HepG2 (cell line): Measurements from ENCODE around the gene SLC25A19. TPM values are rescaled to one million over a fixed set of nuclear protein-coding genes. Genes with fewer than 3 reads are reported as not detected.

Experiments used
- FOXC1 ChIP-seq: sonication (generic); formaldehyde crosslinking; IDR thresholded peaks from 2 replicates; pipeline ENCODE4 v1.8.0; 2022; ENCODE audit warnings: mild to moderate bottlenecking, missing genetic modification reagents, borderline replicate concordance
- MTF1 ChIP-seq: sonication (generic); formaldehyde crosslinking; IDR thresholded peaks from 2 replicates; pipeline ENCODE4 v1.5.0; 2020; ENCODE audit warnings: missing genetic modification reagents
- NR2F2 ChIP-seq: IDR thresholded peaks from 2 replicates; pipeline ENCODE4 v1.6.1; 2012; ENCODE audit warnings: low read depth, inconsistent platforms, borderline replicate concordance
- SKI ChIP-seq: fragments of 450-650 bp; IDR thresholded peaks from one replicate; pipeline ENCODE4 v1.6.1; 2018; ENCODE audit warnings: mild to moderate bottlenecking; ENCODE audit not compliant: partially characterized antibody
- STAT5B ChIP-seq: sonication (generic); formaldehyde crosslinking; IDR thresholded peaks from 2 replicates; pipeline ENCODE4 v1.4.0; 2020; ENCODE audit warnings: missing genetic modification reagents
- TBX2 ChIP-seq: sonication (generic); formaldehyde crosslinking; IDR thresholded peaks from 2 replicates; pipeline ENCODE4 v1.5.0; 2020; ENCODE audit warnings: missing genetic modification reagents, mild to moderate bottlenecking, borderline replicate concordance
- ZBTB1 ChIP-seq: sonication (generic); formaldehyde crosslinking; IDR thresholded peaks from 2 replicates; pipeline ENCODE4 v1.4.0; 2020; ENCODE audit warnings: missing genetic modification reagents, borderline replicate concordance
- ZBTB42 ChIP-seq: sonication (generic); formaldehyde crosslinking; IDR thresholded peaks from 2 replicates; pipeline ENCODE4 v1.5.0; 2020; ENCODE audit warnings: mild to moderate bottlenecking, missing genetic modification reagents
- ZFX ChIP-seq: sonication (generic); formaldehyde crosslinking; IDR thresholded peaks from 2 replicates; pipeline ENCODE4 v1.4.0; 2020; ENCODE audit warnings: mild to moderate bottlenecking, low read depth, missing genetic modification reagents, moderate library complexity
- ZMYM4 ChIP-seq: sonication (generic); formaldehyde crosslinking; IDR thresholded peaks from 2 replicates; pipeline ENCODE4 v1.8.1; 2023; ENCODE audit warnings: mild to moderate bottlenecking, missing genetic modification reagents
- ZNF12 ChIP-seq: sonication (generic); formaldehyde crosslinking; IDR thresholded peaks from 2 replicates; pipeline ENCODE4 v1.5.0; 2020; ENCODE audit warnings: missing genetic modification reagents
- ZNF138 ChIP-seq: sonication (generic); formaldehyde crosslinking; IDR thresholded peaks from 2 replicates; pipeline ENCODE4 v1.5.0; 2020; ENCODE audit warnings: mild to moderate bottlenecking, low read depth, missing genetic modification reagents
- ZNF24 ChIP-seq: fragments of 450-650 bp; IDR thresholded peaks from 2 replicates; pipeline ENCODE4 v1.6.1; 2017; ENCODE audit warnings: antibody characterized with exemption, mild to moderate bottlenecking
- ZNF367 ChIP-seq: sonication (generic); formaldehyde crosslinking; IDR thresholded peaks from 2 replicates; pipeline ENCODE4 v1.4.0; 2020; ENCODE audit warnings: missing genetic modification reagents, borderline replicate concordance
- ZNF644 ChIP-seq: IDR thresholded peaks from 2 replicates; pipeline ENCODE4 v1.6.1; 2016; ENCODE audit warnings: low read depth
- polyA plus RNA-seq, 8 experiments: library from polyadenylated mRNA; depleted of rRNA in 3 of 8; stranded (reverse) in 7 of 8; unstranded in 1 of 8; fragments of >200 nt; fragmentation: Illumina TruSeq in 4 of 8; extraction: Trizol in 4 of 8; gene quantifications; 2 replicates each; pipeline versions ENCODE4 v1.2.1 to v1.2.3, GENCODE V29; 2011 to 2016; ENCODE audit warnings: low read depth in 4 of 8, missing spikeins in 1 of 8, mixed read lengths in 1 of 8; ENCODE audit not compliant: insufficient read depth in 1 of 8
- total RNA-seq, 5 experiments: library from RNA; depleted of rRNA; stranded (reverse); fragments of >200 nt; fragmentation: Illumina TruSeq; extraction: Trizol; gene quantifications; 2 replicates each; pipeline ENCODE4 v1.2.3, GENCODE V29; 2016; ENCODE audit warnings: low read depth in 1 of 5
- TF ChIP-seq, protein P1 (sequence below): sonication (generic); formaldehyde crosslinking; IDR thresholded peaks from 2 replicates; pipeline ENCODE4 v1.4.0; 2020; ENCODE audit warnings: missing genetic modification reagents, borderline replicate concordance
- TF ChIP-seq, protein P2 (sequence below): sonication (generic); formaldehyde crosslinking; IDR thresholded peaks from 2 replicates; pipeline ENCODE4 v1.8.0; 2022; ENCODE audit warnings: low read depth, missing genetic modification reagents
- TF ChIP-seq, protein P3 (sequence below): sonication (generic); formaldehyde crosslinking; IDR thresholded peaks from 2 replicates; pipeline ENCODE4 v1.4.0; 2020; ENCODE audit warnings: mild to moderate bottlenecking, missing genetic modification reagents, borderline replicate concordance
- TF ChIP-seq, protein P4 (sequence below): sonication (generic); formaldehyde crosslinking; IDR thresholded peaks from 2 replicates; pipeline ENCODE4 v1.9.0; 2022; ENCODE audit warnings: missing genetic modification reagents, mild to moderate bottlenecking, borderline replicate concordance
- TF ChIP-seq, protein P5 (sequence below): IDR thresholded peaks from 2 replicates; pipeline ENCODE4 v1.6.1; 2016; ENCODE audit warnings: missing compliant biosample characterization, missing genetic modification reagents, borderline replicate concordance

The SLC25A19 gene
- total and polyA plus RNA-seq, 2 of the 13 experiments (the other 11 are each of a cell fraction or from before 2014, with no cell fraction given): 24.4 to 41.4 TPM

DNA sequence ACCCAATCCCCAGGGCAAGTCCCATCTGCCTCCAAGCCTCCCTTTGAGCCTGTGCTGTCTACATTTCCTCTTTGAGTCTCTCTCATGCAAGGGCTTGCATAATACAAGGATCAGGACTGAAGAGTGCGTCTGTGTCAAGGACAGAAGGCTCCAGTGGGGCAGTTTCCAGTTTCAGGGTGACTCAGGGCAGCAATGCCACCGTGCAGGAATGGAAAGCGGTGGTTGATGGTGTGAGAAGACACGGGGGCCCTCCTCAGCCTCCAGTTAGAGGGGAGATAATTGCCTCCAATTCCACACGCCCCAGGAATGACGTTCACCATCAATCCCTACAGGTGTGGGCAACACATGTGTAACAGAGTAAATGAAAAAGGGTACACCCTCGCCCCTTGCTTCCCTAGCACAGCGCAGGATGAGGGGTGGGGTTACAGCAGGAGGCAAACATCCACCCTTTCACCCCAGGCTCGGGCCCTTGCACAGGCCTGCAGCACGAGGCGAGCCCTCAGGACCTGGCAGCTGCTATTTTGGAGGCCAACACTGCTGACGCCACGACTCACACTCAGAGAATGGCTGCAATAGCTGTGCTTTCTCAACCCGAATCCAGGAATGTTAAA, 24.8 kb upstream of the SLC25A19 start (continued):
- TF ChIP-seq ZBTB1: no peak
- TF ChIP-seq, protein P1, sequence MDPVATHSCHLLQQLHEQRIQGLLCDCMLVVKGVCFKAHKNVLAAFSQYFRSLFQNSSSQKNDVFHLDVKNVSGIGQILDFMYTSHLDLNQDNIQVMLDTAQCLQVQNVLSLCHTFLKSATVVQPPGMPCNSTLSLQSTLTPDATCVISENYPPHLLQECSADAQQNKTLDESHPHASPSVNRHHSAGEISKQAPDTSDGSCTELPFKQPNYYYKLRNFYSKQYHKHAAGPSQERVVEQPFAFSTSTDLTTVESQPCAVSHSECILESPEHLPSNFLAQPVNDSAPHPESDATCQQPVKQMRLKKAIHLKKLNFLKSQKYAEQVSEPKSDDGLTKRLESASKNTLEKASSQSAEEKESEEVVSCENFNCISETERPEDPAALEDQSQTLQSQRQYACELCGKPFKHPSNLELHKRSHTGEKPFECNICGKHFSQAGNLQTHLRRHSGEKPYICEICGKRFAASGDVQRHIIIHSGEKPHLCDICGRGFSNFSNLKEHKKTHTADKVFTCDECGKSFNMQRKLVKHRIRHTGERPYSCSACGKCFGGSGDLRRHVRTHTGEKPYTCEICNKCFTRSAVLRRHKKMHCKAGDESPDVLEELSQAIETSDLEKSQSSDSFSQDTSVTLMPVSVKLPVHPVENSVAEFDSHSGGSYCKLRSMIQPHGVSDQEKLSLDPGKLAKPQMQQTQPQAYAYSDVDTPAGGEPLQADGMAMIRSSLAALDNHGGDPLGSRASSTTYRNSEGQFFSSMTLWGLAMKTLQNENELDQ (CRISPR knock-in tag): no peak
- TF ChIP-seq ZNF644 (CRISPR knock-in tag): peak; percentile 64; the same call in 1 of the 2 replicates
- TF ChIP-seq ZBTB42 (CRISPR knock-in tag): no peak
- TF ChIP-seq SKI: peak; percentile 32
- no peak for TF ChIP-seq ZNF138
- TF ChIP-seq, protein P2, sequence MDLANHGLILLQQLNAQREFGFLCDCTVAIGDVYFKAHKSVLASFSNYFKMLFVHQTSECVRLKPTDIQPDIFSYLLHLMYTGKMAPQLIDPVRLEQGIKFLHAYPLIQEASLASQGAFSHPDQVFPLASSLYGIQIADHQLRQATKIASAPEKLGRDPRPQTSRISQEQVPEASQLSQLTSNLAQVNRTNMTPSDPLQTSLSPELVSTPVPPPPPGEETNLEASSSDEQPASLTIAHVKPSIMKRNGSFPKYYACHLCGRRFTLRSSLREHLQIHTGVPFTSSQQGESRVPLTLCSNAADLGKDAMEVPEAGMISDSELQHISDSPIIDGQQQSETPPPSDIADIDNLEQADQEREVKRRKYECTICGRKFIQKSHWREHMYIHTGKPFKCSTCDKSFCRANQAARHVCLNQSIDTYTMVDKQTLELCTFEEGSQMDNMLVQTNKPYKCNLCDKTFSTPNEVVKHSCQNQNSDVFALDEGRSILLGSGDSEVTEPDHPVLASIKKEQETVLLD (CRISPR knock-in tag): no peak
- 0 out of 2 replicates have a peak, but pooled peaks have one; percentile 20 for TF ChIP-seq ZMYM4 (CRISPR knock-in tag)
- TF ChIP-seq MTF1 (CRISPR knock-in tag): no peak
- TF ChIP-seq, protein P3, sequence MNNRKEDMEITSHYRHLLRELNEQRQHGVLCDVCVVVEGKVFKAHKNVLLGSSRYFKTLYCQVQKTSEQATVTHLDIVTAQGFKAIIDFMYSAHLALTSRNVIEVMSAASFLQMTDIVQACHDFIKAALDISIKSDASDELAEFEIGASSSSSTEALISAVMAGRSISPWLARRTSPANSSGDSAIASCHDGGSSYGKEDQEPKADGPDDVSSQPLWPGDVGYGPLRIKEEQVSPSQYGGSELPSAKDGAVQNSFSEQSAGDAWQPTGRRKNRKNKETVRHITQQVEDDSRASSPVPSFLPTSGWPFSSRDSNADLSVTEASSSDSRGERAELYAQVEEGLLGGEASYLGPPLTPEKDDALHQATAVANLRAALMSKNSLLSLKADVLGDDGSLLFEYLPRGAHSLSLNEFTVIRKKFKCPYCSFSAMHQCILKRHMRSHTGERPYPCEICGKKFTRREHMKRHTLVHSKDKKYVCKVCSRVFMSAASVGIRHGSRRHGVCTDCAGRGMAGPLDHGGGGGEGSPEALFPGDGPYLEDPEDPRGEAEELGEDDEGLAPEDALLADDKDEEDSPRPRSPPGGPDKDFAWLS: no peak
- TF ChIP-seq TBX2: no peak; the same call in 1 of the 2 replicates
- TF ChIP-seq, protein P4, sequence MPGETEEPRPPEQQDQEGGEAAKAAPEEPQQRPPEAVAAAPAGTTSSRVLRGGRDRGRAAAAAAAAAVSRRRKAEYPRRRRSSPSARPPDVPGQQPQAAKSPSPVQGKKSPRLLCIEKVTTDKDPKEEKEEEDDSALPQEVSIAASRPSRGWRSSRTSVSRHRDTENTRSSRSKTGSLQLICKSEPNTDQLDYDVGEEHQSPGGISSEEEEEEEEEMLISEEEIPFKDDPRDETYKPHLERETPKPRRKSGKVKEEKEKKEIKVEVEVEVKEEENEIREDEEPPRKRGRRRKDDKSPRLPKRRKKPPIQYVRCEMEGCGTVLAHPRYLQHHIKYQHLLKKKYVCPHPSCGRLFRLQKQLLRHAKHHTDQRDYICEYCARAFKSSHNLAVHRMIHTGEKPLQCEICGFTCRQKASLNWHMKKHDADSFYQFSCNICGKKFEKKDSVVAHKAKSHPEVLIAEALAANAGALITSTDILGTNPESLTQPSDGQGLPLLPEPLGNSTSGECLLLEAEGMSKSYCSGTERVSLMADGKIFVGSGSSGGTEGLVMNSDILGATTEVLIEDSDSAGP (CRISPR knock-in tag): peak; percentile 25; the same call in 1 of the 2 replicates
- TF ChIP-seq STAT5B (CRISPR knock-in tag): no peak
- TF ChIP-seq, protein P5, sequence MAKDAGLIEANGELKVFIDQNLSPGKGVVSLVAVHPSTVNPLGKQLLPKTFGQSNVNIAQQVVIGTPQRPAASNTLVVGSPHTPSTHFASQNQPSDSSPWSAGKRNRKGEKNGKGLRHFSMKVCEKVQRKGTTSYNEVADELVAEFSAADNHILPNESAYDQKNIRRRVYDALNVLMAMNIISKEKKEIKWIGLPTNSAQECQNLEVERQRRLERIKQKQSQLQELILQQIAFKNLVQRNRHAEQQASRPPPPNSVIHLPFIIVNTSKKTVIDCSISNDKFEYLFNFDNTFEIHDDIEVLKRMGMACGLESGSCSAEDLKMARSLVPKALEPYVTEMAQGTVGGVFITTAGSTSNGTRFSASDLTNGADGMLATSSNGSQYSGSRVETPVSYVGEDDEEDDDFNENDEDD (CRISPR knock-in tag): no peak
- TF ChIP-seq ZNF24: no peak
- peak; percentile 66; the same call in 1 of the 2 replicates for TF ChIP-seq FOXC1 (CRISPR knock-in tag)
- TF ChIP-seq ZNF12 (CRISPR knock-in tag): peak; percentile 45; the same call in 1 of the 2 replicates
- 0 out of 2 replicates have a peak, but pooled peaks have one; percentile 23 for TF ChIP-seq NR2F2
- no peak for TF ChIP-seq ZNF367 (CRISPR knock-in tag)
- peak; percentile 18; the same call in 1 of the 2 replicates for TF ChIP-seq ZFX
